Measurements from ENCODE around the gene TNF.

DNA sequence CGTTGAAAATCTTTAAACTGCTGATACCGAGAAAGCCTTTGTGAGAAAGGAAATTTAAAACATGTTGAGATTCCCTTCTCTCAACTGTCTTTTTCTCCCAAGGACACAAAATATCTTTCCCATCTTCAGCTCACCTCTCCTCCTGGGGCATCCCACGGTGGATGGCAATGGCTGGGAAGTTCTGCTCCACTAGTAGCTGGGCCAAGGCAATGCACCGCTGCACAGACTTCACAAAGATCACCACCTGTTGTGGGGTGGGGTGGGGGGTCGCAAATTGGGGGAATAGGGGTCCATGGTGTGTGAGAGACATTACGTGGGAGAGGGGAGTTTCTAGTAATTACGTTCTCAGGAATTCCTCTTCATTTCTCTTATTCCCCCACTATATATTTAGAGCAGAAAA is 44.2 kb upstream of the TNF start:
- TF ChIP-seq POLR2A (IDR thresholded peaks at IDR 0.05; ENCODE audit: low read length) (no peak), GATA1 (IDR thresholded peaks at IDR 0.05; ENCODE audit: low read depth, low read length) (no peak)

Data from erythroblast (primary cell).